Measurements from ENCODE around the gene CHSY1.

Gene CHSY1

DNA sequence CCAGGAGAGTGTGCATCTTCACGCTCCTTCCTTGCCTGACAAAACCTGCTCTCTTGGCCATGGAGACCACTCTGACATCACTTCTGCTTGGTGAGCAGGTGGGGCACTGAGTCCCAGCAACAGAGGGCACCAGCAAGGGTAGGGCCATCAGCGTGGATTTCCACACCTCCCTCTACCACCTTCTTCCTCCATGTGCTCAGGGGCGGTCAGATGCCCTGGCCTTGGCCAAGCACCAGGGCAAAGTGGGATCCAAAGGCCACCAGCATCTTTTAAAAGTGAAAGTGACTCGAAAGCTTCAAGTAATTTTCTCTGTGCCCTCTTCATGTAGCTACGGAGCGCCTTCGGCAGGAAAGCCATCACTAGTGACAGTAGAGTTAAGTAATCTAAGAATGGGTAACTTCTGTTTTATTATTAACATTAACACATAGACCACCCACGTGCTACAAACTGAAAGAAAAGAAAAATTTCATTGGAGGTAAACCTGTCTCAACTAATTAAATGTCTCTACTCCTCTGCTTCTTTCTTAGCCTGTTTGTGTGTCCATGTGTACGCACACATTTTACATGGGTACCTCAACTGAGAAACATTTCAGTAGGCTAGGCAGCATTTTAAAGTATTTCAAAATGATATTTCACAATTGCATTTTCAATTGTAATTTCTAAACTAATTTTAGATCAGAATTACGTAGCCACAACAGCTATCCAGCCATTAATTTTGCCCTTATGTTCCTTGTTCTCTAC lies 57.9 kb downstream of the CHSY1 start:
- TF ChIP-seq, protein P1, sequence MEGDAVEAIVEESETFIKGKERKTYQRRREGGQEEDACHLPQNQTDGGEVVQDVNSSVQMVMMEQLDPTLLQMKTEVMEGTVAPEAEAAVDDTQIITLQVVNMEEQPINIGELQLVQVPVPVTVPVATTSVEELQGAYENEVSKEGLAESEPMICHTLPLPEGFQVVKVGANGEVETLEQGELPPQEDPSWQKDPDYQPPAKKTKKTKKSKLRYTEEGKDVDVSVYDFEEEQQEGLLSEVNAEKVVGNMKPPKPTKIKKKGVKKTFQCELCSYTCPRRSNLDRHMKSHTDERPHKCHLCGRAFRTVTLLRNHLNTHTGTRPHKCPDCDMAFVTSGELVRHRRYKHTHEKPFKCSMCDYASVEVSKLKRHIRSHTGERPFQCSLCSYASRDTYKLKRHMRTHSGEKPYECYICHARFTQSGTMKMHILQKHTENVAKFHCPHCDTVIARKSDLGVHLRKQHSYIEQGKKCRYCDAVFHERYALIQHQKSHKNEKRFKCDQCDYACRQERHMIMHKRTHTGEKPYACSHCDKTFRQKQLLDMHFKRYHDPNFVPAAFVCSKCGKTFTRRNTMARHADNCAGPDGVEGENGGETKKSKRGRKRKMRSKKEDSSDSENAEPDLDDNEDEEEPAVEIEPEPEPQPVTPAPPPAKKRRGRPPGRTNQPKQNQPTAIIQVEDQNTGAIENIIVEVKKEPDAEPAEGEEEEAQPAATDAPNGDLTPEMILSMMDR (conservative IDR thresholded peaks at IDR 0.05), result no peak
- H3K27ac ChIP-seq, result no peak overlapping the region; the same call in 1 of the 2 replicates

GRCh38 chr15:101193120-101193644 lies 58.7 kb downstream of the CHSY1 start:
- peak overlapping the region; percentile 31; the same call in 1 of the 2 replicates for H3K27ac ChIP-seq
- TF ChIP-seq, protein P1 (conservative IDR thresholded peaks at IDR 0.05), result no peak

GRCh38 chr15:101192081-101192480 lies 59.8 kb downstream of the CHSY1 start:
- H3K27ac ChIP-seq, result peak overlapping the region; percentile 31; the same call in 1 of the 2 replicates
- TF ChIP-seq, protein P1 (conservative IDR thresholded peaks at IDR 0.05), result no peak

- TF ChIP-seq, protein P1 (conservative IDR thresholded peaks at IDR 0.05), result no peak
- H3K27ac ChIP-seq, result no peak overlapping the region
Observed at GRCh38 chr15:101191242-101191641, 60.6 kb downstream of the CHSY1 start.

GRCh38 chr15:101190092-101190595 lies 61.7 kb downstream of the CHSY1 start:
- peak overlapping the region; percentile 81 for H3K27ac ChIP-seq
- TF ChIP-seq, protein P1 (conservative IDR thresholded peaks at IDR 0.05), result no peak

- H3K27ac ChIP-seq, result peak overlapping the region; percentile 81
- TF ChIP-seq, protein P1 (conservative IDR thresholded peaks at IDR 0.05), result no peak
Observed at GRCh38 chr15:101189409-101190091, 62.3 kb downstream of the CHSY1 start.
